Activated T-helper 2 cell treated with anti-CD3 and anti-CD28 coated beads, Interferon-gamma antibody, Interleukin-2, Interleukin-4, amounts not matched to agents 10 μg/mL and 5 μg/mL and 100 μg/mL, durations not matched to agents 14 hours and 24 hours and 36 hours (primary cell): ENCODE data around the gene RAPGEF1. TPM values are rescaled to one million over a fixed set of nuclear protein-coding genes. Genes with fewer than 3 reads are reported as not detected.

Experiments used
- DNase-seq: peaks from one replicate; pipeline ENCODE4 v3.0.0; 2021; ENCODE audit warnings: low spot score
- H3K27ac Mint-ChIP-seq: one replicate; pipeline ENCODE4 v1.8.0; 2021; ENCODE audit warnings: mixed read lengths
- H3K27me3 Mint-ChIP-seq: one replicate; pipeline ENCODE4 v1.8.0; 2021; ENCODE audit warnings: low read depth, mixed read lengths
- H3K36me3 Mint-ChIP-seq: one replicate; pipeline ENCODE4 v1.8.0; 2021; ENCODE audit warnings: low read depth, mixed read lengths
- H3K4me1 Mint-ChIP-seq: one replicate; pipeline ENCODE4 v1.8.0; 2021; ENCODE audit warnings: low read depth, mixed read lengths
- H3K4me3 Mint-ChIP-seq: one replicate; pipeline ENCODE4 v1.8.0; 2021; ENCODE audit warnings: low read depth, mild to moderate bottlenecking, moderate library complexity, mixed read lengths
- H3K9me3 Mint-ChIP-seq: one replicate; pipeline ENCODE4 v1.8.0; 2021; ENCODE audit warnings: mixed read lengths
- intact Hi-C: fragments of 100-400 bp; cut with micrococcal nuclease; formaldehyde crosslinking; loops from one replicate; pipeline ENCODE4 v1.15.1; 2023
- total RNA-seq: library from RNA; stranded (reverse); gene quantifications from 2 replicates; pipeline ENCODE4 v1.2.3, GENCODE V29; 2022

RAPGEF1 gene
- total RNA-seq, 1 donor from 2014 or later: 133 TPM

DNA sequence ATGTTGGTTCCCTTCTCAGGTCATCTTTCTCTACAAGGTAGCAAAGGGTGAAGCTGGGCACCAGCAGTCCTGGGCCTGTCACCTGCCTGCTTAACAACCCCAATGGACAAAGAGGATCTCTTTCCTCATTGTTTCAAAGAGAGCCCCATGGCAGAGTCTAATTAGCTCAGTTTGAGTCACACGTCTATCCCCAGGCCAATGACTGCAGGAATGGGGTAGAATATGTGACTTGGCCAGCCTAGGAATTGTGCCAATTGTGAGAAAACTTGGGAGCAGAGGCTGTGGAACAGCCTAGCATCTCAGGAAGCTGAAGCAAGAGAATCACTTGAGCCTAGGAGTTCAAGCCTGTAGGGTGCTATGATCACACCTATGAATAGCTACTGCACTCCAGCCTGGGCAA, 3.6 kb upstream of the RAPGEF1 start:
- Mint-ChIP-seq H3K27ac (no peak overlapping the region), H3K9me3 (no peaks in the 10 kb centered on the region), H3K27me3 (no peaks in the 10 kb centered on the region), H3K36me3 (peaks cover 4% of the 10 kb centered on the region), H3K4me1 (peaks cover 37% of the 10 kb centered on the region), H3K4me3 (no peak overlapping the region)
- intact Hi-C loops: no loop called here
- DNase-seq: no peak

DNA sequence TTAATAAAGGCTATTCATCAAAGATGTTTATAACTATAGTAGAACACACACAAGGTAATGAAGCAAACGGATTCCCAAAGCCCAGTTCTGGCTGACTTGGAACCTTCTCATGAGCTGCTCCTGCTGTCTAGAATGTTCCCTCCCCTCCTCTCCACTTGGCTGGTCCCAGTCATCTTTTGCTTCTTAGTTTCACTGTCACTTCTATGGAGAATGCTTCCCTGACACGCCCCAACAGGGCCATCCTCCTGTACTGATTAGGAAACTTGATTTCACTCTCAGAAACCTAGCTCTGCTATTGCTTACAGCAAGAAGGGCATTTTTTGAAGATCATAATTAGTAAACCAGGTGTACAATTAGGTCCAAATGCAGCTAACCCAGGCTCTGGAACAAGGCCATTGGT, 3.2 kb upstream of the RAPGEF1 start:
- no peak overlapping the region for H3K27ac Mint-ChIP-seq
- intact Hi-C loops: no loop called here
- H3K4me3 Mint-ChIP-seq: no peak overlapping the region
- H3K27me3 Mint-ChIP-seq: no peaks in the 10 kb centered on the region
- H3K4me1 Mint-ChIP-seq: peaks cover 34% of the 10 kb centered on the region
- H3K9me3 Mint-ChIP-seq: no peaks in the 10 kb centered on the region
- no peak for DNase-seq
- peaks cover 5% of the 10 kb centered on the region for H3K36me3 Mint-ChIP-seq

DNA sequence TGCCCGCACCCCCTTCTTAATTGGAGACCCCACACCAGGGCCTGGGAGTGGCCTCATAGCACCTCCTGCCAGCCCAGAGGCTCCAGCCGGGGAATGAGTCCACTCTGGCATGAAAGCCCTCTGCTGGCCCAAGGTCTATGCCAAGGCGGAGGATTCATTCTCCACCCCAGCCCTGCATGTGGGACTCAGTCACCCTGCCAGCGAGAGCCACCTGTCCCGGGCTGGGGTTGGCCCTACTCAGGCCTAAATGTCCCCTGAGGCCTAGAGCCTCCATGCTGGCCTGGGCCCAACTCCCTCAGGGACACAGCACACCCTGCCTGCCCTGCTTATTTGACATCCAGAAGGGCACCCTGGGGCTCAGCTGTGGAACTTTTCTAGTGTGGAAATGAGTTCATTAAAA, 1.0 kb upstream of the RAPGEF1 start:
- peaks cover 46% of the 10 kb centered on the region for H3K4me1 Mint-ChIP-seq
- peaks cover 21% of the 10 kb centered on the region for H3K36me3 Mint-ChIP-seq
- H3K4me3 Mint-ChIP-seq: peak overlapping the region; percentile 72
- H3K27me3 Mint-ChIP-seq: no peaks in the 10 kb centered on the region
- H3K27ac Mint-ChIP-seq: no peak overlapping the region
- DNase-seq: no peak
- H3K9me3 Mint-ChIP-seq: no peaks in the 10 kb centered on the region
- intact Hi-C loops: no loop called here

DNA sequence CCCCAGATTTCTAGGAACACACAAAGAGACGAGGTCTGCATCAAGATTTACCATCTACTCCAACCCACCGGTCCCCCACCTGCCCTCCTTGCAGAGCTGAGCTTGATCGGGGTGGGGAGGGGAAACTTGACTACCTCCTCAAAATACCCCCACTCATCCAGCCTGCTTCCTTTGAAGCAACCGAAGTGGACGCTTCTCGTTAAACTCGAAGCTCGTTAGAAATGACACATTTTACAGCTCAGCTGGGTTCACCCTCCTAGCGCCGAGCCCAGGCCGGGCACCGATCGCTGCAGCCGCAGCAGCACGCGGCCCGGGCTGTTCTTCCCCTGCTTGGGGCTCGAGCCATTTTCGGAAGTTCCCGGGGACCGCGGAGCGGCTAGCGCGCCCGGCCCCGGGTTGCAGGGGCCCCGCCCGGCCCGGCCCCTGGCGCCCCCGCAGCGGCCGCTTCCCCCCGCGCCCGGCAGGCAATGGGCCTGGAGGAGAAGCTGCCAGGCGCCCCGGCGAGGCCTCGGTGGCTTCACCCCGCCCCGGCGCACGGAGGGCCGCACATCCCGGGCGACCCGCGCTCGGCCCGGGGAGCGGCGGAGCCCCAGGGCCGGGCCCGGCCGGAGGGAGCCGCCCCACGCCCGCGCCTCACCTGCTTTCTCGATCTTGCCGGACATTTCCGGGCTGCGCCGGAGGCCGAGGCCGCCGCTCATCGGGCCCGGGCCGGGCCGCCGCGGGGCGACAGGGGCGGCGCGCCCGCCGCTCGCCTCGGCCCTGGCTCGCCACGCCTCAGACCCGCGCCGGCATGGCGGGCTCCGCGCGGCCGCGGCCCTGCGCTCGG, 530 bp downstream of the RAPGEF1 start:
- peak; percentile 42 for DNase-seq
- peak overlapping the region; percentile 93 for H3K4me3 Mint-ChIP-seq
- intact Hi-C loops: no loop called here
- no peaks in the 10 kb centered on the region for H3K27me3 Mint-ChIP-seq
- peaks cover 33% of the 10 kb centered on the region for H3K36me3 Mint-ChIP-seq
- no peaks in the 10 kb centered on the region for H3K9me3 Mint-ChIP-seq
- peaks cover 55% of the 10 kb centered on the region for H3K4me1 Mint-ChIP-seq
- H3K27ac Mint-ChIP-seq: peak overlapping the region; percentile 83

DNA sequence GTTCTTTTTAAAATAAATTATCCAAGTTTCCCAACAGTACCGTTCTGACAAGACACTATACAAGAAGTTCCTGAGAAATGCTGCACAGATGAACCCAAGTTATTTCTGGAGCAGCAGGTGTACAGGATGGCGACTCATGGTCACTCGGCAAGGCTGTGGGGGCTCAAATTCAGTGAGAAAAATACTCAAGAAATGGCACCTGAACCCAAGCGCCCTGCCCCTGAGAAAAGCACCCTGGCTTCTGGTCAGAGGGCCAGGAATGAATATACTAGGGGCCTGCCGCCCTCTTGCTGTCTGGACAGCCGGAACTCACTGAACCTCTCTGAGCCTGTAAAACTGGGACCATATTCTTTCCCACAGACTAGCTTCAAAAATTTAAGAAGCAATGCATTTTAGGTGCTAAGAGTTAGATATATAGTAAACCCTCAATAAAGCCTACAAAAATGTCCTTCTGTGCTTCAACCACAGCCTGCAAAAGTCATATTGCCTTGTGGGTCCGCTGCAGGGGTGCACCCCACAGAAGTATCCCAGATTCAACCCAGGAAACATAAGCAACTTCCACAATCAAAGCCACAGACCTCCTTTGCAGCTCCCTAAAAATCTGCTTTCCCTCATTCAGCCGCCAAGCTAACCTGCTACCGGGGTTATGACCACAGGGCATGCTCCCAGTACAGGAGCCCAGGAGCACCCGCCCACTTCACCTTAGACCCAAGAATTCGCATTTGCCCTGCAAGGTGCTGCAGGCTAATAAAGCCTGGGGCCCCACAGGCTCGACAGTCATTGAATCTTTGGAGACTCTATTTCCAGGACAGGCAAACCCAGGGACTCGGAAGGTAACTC, 1.4 kb downstream of the RAPGEF1 start:
- peak overlapping the region; percentile 83 for H3K27ac Mint-ChIP-seq
- peaks cover 41% of the 10 kb centered on the region for H3K36me3 Mint-ChIP-seq
- peak overlapping the region; percentile 93 for H3K4me3 Mint-ChIP-seq
- no peaks in the 10 kb centered on the region for H3K9me3 Mint-ChIP-seq
- H3K27me3 Mint-ChIP-seq: no peaks in the 10 kb centered on the region
- intact Hi-C loops: no loop called here
- no peak for DNase-seq
- peaks cover 55% of the 10 kb centered on the region for H3K4me1 Mint-ChIP-seq

DNA sequence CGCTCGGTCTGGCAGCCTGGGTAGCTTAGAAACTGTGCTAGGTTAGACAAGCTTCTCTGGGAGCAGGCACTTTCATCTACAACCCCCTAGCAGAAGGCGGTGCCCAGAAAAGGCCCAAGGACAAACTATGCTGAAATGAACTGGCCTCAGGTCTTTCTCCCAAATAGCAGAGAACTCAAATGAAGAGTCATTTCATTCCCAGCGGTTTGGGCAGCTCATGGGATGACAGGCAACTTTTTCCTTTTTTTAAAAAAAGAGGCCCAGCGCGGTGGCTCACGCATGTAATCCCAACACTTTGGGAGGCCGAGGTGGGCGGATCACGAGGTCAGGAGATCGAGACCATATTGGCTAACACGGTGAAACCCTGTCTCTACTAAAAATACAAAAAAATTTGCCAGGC, 2.5 kb downstream of the RAPGEF1 start:
- Mint-ChIP-seq H3K27ac (peak overlapping the region; percentile 95), H3K9me3 (no peaks in the 10 kb centered on the region), H3K27me3 (no peaks in the 10 kb centered on the region), H3K4me3 (peak overlapping the region; percentile 65), H3K36me3 (peaks cover 44% of the 10 kb centered on the region), H3K4me1 (peaks cover 54% of the 10 kb centered on the region)
- intact Hi-C loops: no loop called here
- no peak for DNase-seq

DNA sequence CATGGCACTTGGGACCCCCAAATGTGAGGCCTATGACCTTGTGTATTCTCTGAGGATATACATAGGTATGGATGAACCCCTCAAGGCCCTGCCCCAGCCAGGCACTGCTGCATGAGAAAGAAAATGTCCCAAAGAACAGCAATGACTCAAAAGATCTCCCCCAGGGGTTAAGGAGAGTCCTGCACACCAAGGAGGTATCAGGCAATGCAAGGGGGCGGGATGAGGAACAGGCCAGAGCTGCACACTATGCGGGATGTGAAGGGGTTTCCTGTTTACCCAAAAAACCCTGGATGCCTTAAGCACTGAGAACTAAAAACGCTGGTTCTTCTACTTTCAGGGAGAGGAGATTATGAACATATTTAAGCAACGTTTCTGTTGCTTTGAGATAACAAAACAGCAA, 3.4 kb downstream of the RAPGEF1 start:
- Mint-ChIP-seq H3K4me1 (peaks cover 64% of the 10 kb centered on the region), H3K27me3 (no peaks in the 10 kb centered on the region), H3K9me3 (no peaks in the 10 kb centered on the region), H3K27ac (peak overlapping the region; percentile 95), H3K4me3 (peak overlapping the region; percentile 65), H3K36me3 (peaks cover 48% of the 10 kb centered on the region)
- intact Hi-C loops: no loop called here
- no peak for DNase-seq

DNA sequence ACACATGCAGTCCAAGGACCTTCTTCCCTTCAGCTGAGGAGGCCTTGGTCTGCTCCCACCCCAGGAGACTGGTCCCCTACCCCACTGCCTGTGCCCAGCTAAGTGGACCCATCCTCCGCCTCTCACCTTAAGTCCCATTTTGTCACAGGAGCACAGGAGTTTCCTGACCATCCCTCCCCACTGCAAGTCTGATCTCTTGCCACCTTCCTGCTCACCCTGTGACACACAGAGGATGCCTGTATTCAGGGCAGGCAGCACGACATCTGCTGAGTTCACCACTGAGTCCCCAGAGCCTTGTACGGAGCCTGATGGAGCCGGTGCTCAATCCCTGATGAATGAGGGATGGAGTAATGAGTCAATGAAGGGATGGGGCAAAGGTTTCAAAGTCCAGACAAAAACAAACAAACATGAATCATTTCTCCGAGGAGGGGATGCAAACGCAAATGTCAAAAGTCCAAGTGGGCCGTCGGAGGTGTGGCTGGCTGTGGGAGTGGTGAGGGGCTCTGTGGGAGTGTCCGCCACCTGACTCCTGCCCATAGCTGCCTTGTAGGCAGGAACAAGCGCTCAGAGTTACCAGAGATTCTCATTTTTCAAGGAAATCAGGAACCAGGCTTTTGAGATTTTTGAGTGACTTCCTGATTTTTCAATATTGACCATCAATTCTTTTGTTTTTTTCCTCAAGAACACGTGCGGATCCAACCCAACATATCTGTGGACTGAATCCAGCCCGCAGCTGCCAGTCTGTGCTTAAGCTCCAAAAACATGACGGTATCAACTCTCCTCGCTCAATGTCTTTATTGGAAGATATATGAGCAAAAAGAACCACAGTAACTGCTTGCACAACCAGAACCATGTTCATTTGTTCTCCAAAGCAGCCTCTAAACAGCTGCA, 4.4 kb downstream of the RAPGEF1 start:
- Mint-ChIP-seq H3K27me3 (no peaks in the 10 kb centered on the region), H3K36me3 (peaks cover 49% of the 10 kb centered on the region), H3K27ac (peak overlapping the region; percentile 95), H3K4me3 (peak overlapping the region; percentile 23), H3K9me3 (no peaks in the 10 kb centered on the region), H3K4me1 (peaks cover 72% of the 10 kb centered on the region)
- no peak for DNase-seq
- intact Hi-C loops: no loop called here

DNA sequence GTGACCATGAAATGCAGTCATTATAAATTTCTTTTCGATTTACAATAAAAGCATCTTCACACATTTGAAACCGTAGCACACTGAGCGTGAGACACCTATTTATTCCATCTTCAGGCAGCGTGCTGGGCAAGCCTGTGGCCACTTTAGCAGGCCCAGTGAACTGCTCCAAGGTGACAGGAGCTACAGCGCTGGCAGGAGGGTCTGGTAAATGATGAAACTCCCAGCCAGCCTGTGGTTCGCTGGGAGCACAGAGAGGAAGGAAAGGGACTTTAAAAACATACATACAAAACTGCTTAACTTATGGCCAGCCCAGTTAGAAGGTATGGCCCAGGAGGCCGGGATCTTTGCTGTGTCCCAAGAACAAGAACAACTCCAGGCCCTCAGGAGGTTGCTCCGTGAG, 5.1 kb downstream of the RAPGEF1 start:
- Mint-ChIP-seq H3K36me3 (peaks cover 49% of the 10 kb centered on the region), H3K4me3 (peak overlapping the region; percentile 72), H3K27ac (peak overlapping the region; percentile 95), H3K4me1 (peaks cover 72% of the 10 kb centered on the region), H3K27me3 (no peaks in the 10 kb centered on the region), H3K9me3 (no peaks in the 10 kb centered on the region)
- intact Hi-C loops: loop anchor here (1.0 to 5.0 kb wide), 2 partner anchors 66 to 327 kb away; no protein-coding TSS in a partner anchor
- no peak for DNase-seq

DNA sequence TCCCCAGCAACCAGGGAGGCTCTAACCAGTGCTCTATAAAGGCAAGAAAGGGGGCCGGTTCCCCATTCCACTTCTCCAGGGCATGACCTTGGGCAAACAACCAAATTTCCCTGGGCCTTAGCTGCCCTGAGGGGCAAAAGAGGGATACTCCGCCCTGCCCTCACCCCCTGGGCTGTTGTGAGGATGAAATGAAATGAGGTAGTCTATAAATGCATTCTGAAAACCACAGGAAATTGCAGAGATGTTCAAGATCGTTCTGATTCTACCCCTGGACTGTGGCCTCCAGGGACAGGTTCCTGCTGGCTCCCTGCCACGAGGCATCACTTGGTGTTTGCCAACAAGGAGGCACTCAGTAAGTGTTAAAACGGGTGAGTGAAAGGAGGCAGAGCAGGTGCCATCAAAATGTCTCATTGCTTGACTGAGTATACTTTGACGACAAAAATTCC, 5.7 kb downstream of the RAPGEF1 start:
- DNase-seq: no peak
- peaks cover 75% of the 10 kb centered on the region for H3K4me1 Mint-ChIP-seq
- no peaks in the 10 kb centered on the region for H3K27me3 Mint-ChIP-seq
- H3K36me3 Mint-ChIP-seq: peaks cover 52% of the 10 kb centered on the region
- intact Hi-C loops: loop anchor here (1.0 to 5.0 kb wide), 2 partner anchors 66 to 327 kb away; no protein-coding TSS in a partner anchor
- no peaks in the 10 kb centered on the region for H3K9me3 Mint-ChIP-seq
- peak overlapping the region; percentile 95 for H3K27ac Mint-ChIP-seq
- peak overlapping the region; percentile 72 for H3K4me3 Mint-ChIP-seq

DNA sequence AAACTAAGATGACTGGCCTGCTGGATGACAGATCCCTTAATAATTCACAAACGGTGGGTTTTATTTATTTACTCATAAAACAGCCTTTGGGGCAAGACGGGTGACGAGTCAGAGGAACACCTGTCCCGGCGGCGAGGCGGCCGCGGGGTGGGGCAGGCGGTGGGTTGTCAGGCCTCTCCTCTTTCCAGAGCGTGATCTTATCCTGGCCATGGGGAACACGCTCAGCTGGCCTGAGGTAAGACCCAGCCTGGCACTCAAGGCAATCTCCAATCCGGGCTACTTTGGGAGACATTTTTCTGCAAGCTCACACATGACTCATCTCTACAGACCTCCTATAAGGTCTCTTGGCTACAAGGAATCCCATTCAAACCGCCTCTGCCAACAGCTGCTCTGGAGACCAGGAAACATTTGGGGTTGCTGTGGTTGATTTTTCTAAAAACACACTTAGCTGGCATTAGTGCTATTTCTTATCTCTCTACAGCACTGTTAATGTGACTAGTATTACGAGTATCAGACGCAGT, 6.3 kb downstream of the RAPGEF1 start:
- peak; percentile 33 for DNase-seq
- Mint-ChIP-seq H3K9me3 (no peaks in the 10 kb centered on the region), H3K4me1 (peaks cover 78% of the 10 kb centered on the region), H3K36me3 (peaks cover 49% of the 10 kb centered on the region), H3K27me3 (no peaks in the 10 kb centered on the region), H3K27ac (peak overlapping the region; percentile 95), H3K4me3 (peak overlapping the region; percentile 72)
- intact Hi-C loops: loop anchor here (1.0 to 5.0 kb wide), 3 partner anchors 65 to 326 kb away; no protein-coding TSS in a partner anchor
